CD14-positive monocyte (primary cell): ENCODE results near the gene HES2. TPM values are rescaled to one million over a fixed set of nuclear protein-coding genes. Genes with fewer than 3 reads are reported as not detected.
A peak's percentile ranks its signal among the peaks of the same experiment; 100 is the strongest.

Experiments
- DNase-seq, 3 donors: peaks; one replicate each; pipeline ENCODE4 v3.0.0-alpha.2; 2011 to 2022
- H2AFZ ChIP-seq: 2 replicates; pipeline ENCODE4 v1.6.0; 2012; ENCODE audit warnings: mild to moderate bottlenecking, low read depth, low read length, inconsistent platforms; ENCODE audit not compliant: insufficient read depth, poor library complexity, severe bottlenecking
- H3K27ac ChIP-seq, 2 donors: 1 replicate in 1 of 2; 2 replicates in 1 of 2; pipeline ENCODE4 v1.5.1; 2012 to 2013; ENCODE audit warnings: low read length in 2 of 2, control low read depth in 1 of 2, inconsistent platforms in 1 of 2, low read depth in 1 of 2, mild to moderate bottlenecking in 1 of 2
- H3K27me3 ChIP-seq, 2 donors: one replicate each; pipeline versions ENCODE4 v1.6.0 to v1.6.1; 2011 to 2013; ENCODE audit warnings: low read length in 2 of 2; ENCODE audit not compliant: control insufficient read depth in 2 of 2, insufficient read depth in 2 of 2
- H3K36me3 ChIP-seq, 2 donors: replicated peaks in 1 of 2; 1 replicate in 1 of 2; 2 replicates in 1 of 2; pipeline versions ENCODE4 v1.5.1 to v1.6.1; 2012 to 2013; ENCODE audit warnings: low read length in 2 of 2, control low read depth in 1 of 2, inconsistent platforms in 1 of 2, mild to moderate bottlenecking in 1 of 2; ENCODE audit not compliant: insufficient read depth in 2 of 2, control insufficient read depth in 1 of 2
- H3K4me1 ChIP-seq, 2 donors: 1 replicate in 1 of 2; 2 replicates in 1 of 2; pipeline versions ENCODE4 v1.5.1 to v1.6.1; 2012 to 2013; ENCODE audit warnings: low read length in 2 of 2, control low read depth in 1 of 2, inconsistent platforms in 1 of 2, mild to moderate bottlenecking in 1 of 2, moderate library complexity in 1 of 2; ENCODE audit not compliant: insufficient read depth in 2 of 2, control insufficient read depth in 1 of 2
- H3K4me2 ChIP-seq: replicated peaks from 2 replicates; pipeline ENCODE3; 2012; ENCODE audit warnings: low read length, moderate library complexity, mild to moderate bottlenecking; ENCODE audit not compliant: poor library complexity, severe bottlenecking; ENCODE audit errors: extremely low read depth
- H3K4me3 ChIP-seq, 3 experiments: fragments of 200-600 bp in 1 of 3; sonication (generic) in 1 of 3; replicated peaks in 1 of 3; 1 replicate in 2 of 3; 2 replicates in 1 of 3; pipeline ENCODE4 v1.5.1; 2011 to 2013; ENCODE audit warnings: low read length in 3 of 3, mild to moderate bottlenecking in 3 of 3, control low read depth in 2 of 3, low read depth in 2 of 3, inconsistent platforms in 1 of 3, moderate library complexity in 1 of 3
- H3K79me2 ChIP-seq: 2 replicates; pipeline ENCODE4 v1.6.0; 2012; ENCODE audit warnings: mild to moderate bottlenecking, control low read depth, inconsistent platforms, low read length, moderate library complexity; ENCODE audit not compliant: insufficient read depth
- H3K9ac ChIP-seq: 2 replicates; pipeline ENCODE4 v1.6.0; 2017; ENCODE audit warnings: low read length, mild to moderate bottlenecking; ENCODE audit not compliant: insufficient read depth, poor library complexity, severe bottlenecking
- H3K9me3 ChIP-seq, 2 donors: replicated peaks in 1 of 2; 1 replicate in 1 of 2; 2 replicates in 1 of 2; pipeline versions ENCODE4 v1.5.1 to v1.6.1; 2012 to 2013; ENCODE audit warnings: low read length in 2 of 2, control low read depth in 1 of 2; ENCODE audit not compliant: control insufficient read depth in 1 of 2, insufficient read depth in 1 of 2
- H4K20me1 ChIP-seq: 2 replicates; pipeline ENCODE4 v1.6.0; 2012; ENCODE audit warnings: mild to moderate bottlenecking, low read length, control low read depth, moderate library complexity; ENCODE audit not compliant: insufficient read depth
- H3K27ac Mint-ChIP-seq, 7 donors: one replicate each; pipeline ENCODE4 v1.8.0; 2020; ENCODE audit warnings: mild to moderate bottlenecking in 7 of 7, mixed read lengths in 7 of 7, moderate library complexity in 6 of 7, inconsistent platforms in 2 of 7
- H3K27me3 Mint-ChIP-seq, 3 donors: one replicate each; pipeline ENCODE4 v1.8.0; 2021 to 2022; ENCODE audit warnings: low read depth in 3 of 3, mild to moderate bottlenecking in 3 of 3, mixed read lengths in 3 of 3, moderate library complexity in 3 of 3, inconsistent platforms in 1 of 3
- H3K36me3 Mint-ChIP-seq, 2 donors: one replicate each; pipeline ENCODE4 v1.8.0; 2020; ENCODE audit warnings: mixed read lengths in 2 of 2, inconsistent platforms in 1 of 2, mild to moderate bottlenecking in 1 of 2
- H3K4me1 Mint-ChIP-seq: one replicate; pipeline ENCODE4 v1.8.0; 2020; ENCODE audit warnings: mild to moderate bottlenecking, mixed read lengths
- H3K4me3 Mint-ChIP-seq, 2 donors: one replicate each; pipeline ENCODE4 v1.8.0; 2020; ENCODE audit warnings: mild to moderate bottlenecking in 2 of 2, mixed read lengths in 2 of 2, moderate library complexity in 1 of 2
- H3K9me3 Mint-ChIP-seq, 7 donors: one replicate each; pipeline ENCODE4 v1.8.0; 2020 to 2022; ENCODE audit warnings: mixed read lengths in 7 of 7, mild to moderate bottlenecking in 6 of 7, moderate library complexity in 6 of 7, inconsistent platforms in 2 of 7
- WGBS: methylation state at CpG from one replicate; pipeline ENCODE4 v1.1.5; 2013; ENCODE audit warnings: missing lambda C conversion rate; ENCODE audit not compliant: insufficient coverage; 5-methylcytosine and 5-hydroxymethylcytosine counted together
- intact Hi-C, 2 donors: fragments of 100-400 bp; cut with micrococcal nuclease; formaldehyde crosslinking; loops; one replicate each; pipeline versions ENCODE4 v1.15.0 to v1.15.1; 2023
- polyA plus RNA-seq, 3 donors: library from polyadenylated mRNA; depleted of rRNA in 1 of 3; unstranded in 2 of 3; stranded (reverse) in 1 of 3; fragments of 300-500 nt in 2 of 3; fragments of >200 nt in 1 of 3; fragmentation: Illumina TruSeq in 2 of 3; gene quantifications; 1 replicate in 2 of 3; 2 replicates in 1 of 3; pipeline ENCODE4 v1.2.3, GENCODE V29; 2012 to 2021
- TF ChIP-seq, protein P1 (sequence below): fragments of 200-600 bp; IDR thresholded peaks from one replicate; pipeline ENCODE4 v1.8.0; 2022; ENCODE audit warnings: antibody characterized with exemption, mild to moderate bottlenecking

The HES2 gene
- polyA plus RNA-seq, 3 donors: not detected

DNA sequence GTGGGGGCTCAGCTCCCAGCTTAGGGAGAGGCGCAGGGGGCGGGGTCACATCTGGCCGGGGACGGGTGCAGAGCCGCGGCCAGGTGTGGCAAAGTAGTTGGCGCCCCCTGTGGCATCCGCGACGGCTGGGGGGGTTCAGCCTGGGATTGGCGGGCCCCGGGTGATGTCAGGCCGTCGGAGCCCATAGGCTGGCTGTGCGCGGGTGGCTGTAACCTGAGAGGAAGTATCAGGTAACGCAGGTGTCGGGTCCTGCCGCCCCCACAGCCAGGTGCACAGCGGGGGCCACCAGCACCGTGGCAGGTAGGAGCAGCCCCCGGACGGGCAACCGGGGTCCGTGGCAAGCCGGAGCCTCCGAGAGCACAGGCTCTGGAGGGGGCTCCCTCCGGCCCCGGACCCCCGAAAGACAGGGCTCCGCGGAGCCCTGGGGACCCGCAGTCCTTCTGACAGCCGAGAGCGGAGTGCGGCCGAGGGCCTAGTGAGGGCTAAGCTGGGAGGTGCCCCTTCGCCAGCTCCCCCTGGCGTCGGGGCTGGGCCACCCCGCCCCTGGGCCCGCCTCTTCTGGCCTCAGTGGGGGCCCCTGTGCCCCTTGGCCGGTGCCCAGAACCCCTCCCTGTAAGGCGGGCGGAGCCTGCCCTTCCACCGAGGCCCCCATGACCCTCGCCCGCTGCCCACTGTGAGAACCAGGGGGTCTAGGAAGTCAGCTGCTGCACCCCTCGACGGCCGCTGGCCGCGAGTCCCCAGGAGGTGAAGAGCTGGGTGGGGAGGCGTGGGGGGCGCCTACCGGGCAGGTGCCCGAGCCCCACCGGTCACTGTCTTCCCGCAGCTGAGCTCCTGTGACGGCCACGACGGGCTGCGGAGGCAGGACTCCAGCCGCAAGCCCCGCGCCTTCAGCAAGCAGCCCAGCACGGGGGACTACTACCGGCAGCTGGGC is 28.4 kb upstream of the HES2 start:
- Mint-ChIP-seq H3K9me3 (peaks cover 0 to 10% (median 0%) of the 10 kb centered on the region in 7 donors), H3K4me1 (peaks cover 2% of the 10 kb centered on the region), H3K27ac (no peak overlapping the region), H3K4me3 (peak overlapping the region in 1 of 2 donors; percentile 60), H3K36me3 (peaks cover 0 to 5% of the 10 kb centered on the region in 2 donors), H3K27me3 (peaks cover 60 to 84% (median 67%) of the 10 kb centered on the region in 3 donors)
- Histone ChIP-seq H3K27me3 (peaks cover 6 to 55% of the 10 kb centered on the region in 2 donors), H3K79me2 (no peaks in the 10 kb centered on the region), H3K9ac (no peak overlapping the region), H3K4me2 (no peak overlapping the region), H3K4me3 (no peak overlapping the region), H3K9me3 (no peaks in the 10 kb centered on the region), H3K36me3 (no peaks in the 10 kb centered on the region), H3K4me1 (no peaks in the 10 kb centered on the region), H2AFZ (no peak overlapping the region), H3K27ac (no peak overlapping the region), H4K20me1 (no peaks in the 10 kb centered on the region)
- TF ChIP-seq, protein P1, sequence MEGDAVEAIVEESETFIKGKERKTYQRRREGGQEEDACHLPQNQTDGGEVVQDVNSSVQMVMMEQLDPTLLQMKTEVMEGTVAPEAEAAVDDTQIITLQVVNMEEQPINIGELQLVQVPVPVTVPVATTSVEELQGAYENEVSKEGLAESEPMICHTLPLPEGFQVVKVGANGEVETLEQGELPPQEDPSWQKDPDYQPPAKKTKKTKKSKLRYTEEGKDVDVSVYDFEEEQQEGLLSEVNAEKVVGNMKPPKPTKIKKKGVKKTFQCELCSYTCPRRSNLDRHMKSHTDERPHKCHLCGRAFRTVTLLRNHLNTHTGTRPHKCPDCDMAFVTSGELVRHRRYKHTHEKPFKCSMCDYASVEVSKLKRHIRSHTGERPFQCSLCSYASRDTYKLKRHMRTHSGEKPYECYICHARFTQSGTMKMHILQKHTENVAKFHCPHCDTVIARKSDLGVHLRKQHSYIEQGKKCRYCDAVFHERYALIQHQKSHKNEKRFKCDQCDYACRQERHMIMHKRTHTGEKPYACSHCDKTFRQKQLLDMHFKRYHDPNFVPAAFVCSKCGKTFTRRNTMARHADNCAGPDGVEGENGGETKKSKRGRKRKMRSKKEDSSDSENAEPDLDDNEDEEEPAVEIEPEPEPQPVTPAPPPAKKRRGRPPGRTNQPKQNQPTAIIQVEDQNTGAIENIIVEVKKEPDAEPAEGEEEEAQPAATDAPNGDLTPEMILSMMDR: no peak
- intact Hi-C loops: no loop called here
- 4% methylated on average over 66 of the region's 68 CpGs for WGBS
- no peak for DNase-seq

GRCh38 chr1:6447016-6447817 is 27.5 kb upstream of the HES2 start:
- H4K20me1 ChIP-seq: no peaks in the 10 kb centered on the region
- peaks cover 2% of the 10 kb centered on the region for H3K4me1 Mint-ChIP-seq
- peaks cover 0 to 5% of the 10 kb centered on the region in 2 donors for H3K36me3 Mint-ChIP-seq
- WGBS: under 1% methylated on average over 51 of the region's 67 CpGs
- no peaks in the 10 kb centered on the region for H3K36me3 ChIP-seq
- TF ChIP-seq, protein P1: no peak
- H3K9ac ChIP-seq: no peak overlapping the region
- H3K9me3 ChIP-seq: no peaks in the 10 kb centered on the region
- H3K27me3 ChIP-seq: peaks cover 6 to 51% of the 10 kb centered on the region in 2 donors
- H3K27ac ChIP-seq: no peak overlapping the region
- peaks cover 54 to 84% (median 67%) of the 10 kb centered on the region in 3 donors for H3K27me3 Mint-ChIP-seq
- peak overlapping the region in 1 of 2 donors; percentile 71 for H3K4me3 Mint-ChIP-seq
- no peak overlapping the region for H3K4me3 ChIP-seq
- H3K4me1 ChIP-seq: no peaks in the 10 kb centered on the region
- intact Hi-C loops: no loop called here
- no peaks in the 10 kb centered on the region for H3K79me2 ChIP-seq
- DNase-seq: no peak
- H3K4me2 ChIP-seq: no peak overlapping the region
- peak overlapping the region in 1 of 7 donors; percentile 50 for H3K27ac Mint-ChIP-seq
- no peak overlapping the region for H2AFZ ChIP-seq
- peaks cover 0 to 10% (median 0%) of the 10 kb centered on the region in 7 donors for H3K9me3 Mint-ChIP-seq
